ENCODE data around the gene LRRC74A.

LRRC74A gene

GRCh38 chr14:76855066-76855465, 28.9 kb downstream of the LRRC74A start:
- no peak for DNase-seq

- DNase-seq: no peak
Observed at GRCh38 chr14:76856769-76857168, 30.6 kb downstream of the LRRC74A start.

- DNase-seq: no peak
Observed at GRCh38 chr14:76861574-76862255, 35.5 kb downstream of the LRRC74A start.

- DNase-seq: no peak
Observed at GRCh38 chr14:76862546-76863282, 36.5 kb downstream of the LRRC74A start.

GRCh38 chr14:76863724-76864407, 37.7 kb downstream of the LRRC74A start:
- peak; percentile 44 for DNase-seq

GRCh38 chr14:76866456-76866855, 40.2 kb downstream of the LRRC74A start:
- DNase-seq: no peak

- no peak for DNase-seq
Observed at GRCh38 chr14:76867516-76868453, 41.6 kb downstream of the LRRC74A start.

GRCh38 chr14:76868454-76869170, 42.4 kb downstream of the LRRC74A start:
- no peak for DNase-seq

- DNase-seq: peak; percentile 25
Observed at GRCh38 chr14:76870166-76870565, 44.0 kb downstream of the LRRC74A start.

- DNase-seq: peak; percentile 58
Observed at GRCh38 chr14:76872796-76873432, 46.7 kb downstream of the LRRC74A start.

GRCh38 chr14:76874734-76875133, 48.5 kb downstream of the LRRC74A start:
- no peak for DNase-seq

- peak; percentile 80 for DNase-seq
Observed at GRCh38 chr14:76876076-76876475, 49.9 kb downstream of the LRRC74A start.

GRCh38 chr14:76877871-76878270, 51.7 kb downstream of the LRRC74A start:
- no peak for DNase-seq

GRCh38 chr14:76880449-76880848, 54.2 kb downstream of the LRRC74A start:
- DNase-seq: no peak

GRCh38 chr14:76881348-76881747, 55.1 kb downstream of the LRRC74A start:
- DNase-seq: no peak

GRCh38 chr14:76882651-76883050, 56.4 kb downstream of the LRRC74A start:
- no peak for DNase-seq

- DNase-seq: no peak
Observed at GRCh38 chr14:76883447-76883846, 57.2 kb downstream of the LRRC74A start.

- DNase-seq: no peak
Observed at GRCh38 chr14:76884394-76884793, 58.2 kb downstream of the LRRC74A start.

GRCh38 chr14:76884853-76885276, 58.7 kb downstream of the LRRC74A start:
- no peak for DNase-seq

GRCh38 chr14:76887191-76887590, 61.0 kb downstream of the LRRC74A start:
- no peak for DNase-seq

GRCh38 chr14:76891391-76891790, 65.2 kb downstream of the LRRC74A start:
- DNase-seq: no peak

GRCh38 chr14:76894308-76894707, 68.1 kb downstream of the LRRC74A start:
- no peak for DNase-seq

Data from DMS53 (cell line).